Gastrocnemius medialis (tissue), 4 donors: ENCODE measurements around the gene CHD6.

ENCODE experiments used
- POLR2A ChIP-seq, 2 donors: fragments of 450-650 bp; IDR thresholded peaks; one replicate each; pipeline ENCODE4 v1.6.1; 2017; ENCODE audit warnings: antibody characterized with exemption in 2 of 2, mild to moderate bottlenecking in 2 of 2, moderate library complexity in 2 of 2
- TF ChIP-seq, protein P1 (sequence below), 5 experiments: fragments of 450-650 bp in 3 of 5; fragments of 200-600 bp in 2 of 5; sonication (generic) in 2 of 5; IDR thresholded peaks in 4 of 5; conservative IDR thresholded peaks in 1 of 5; 1 replicate in 4 of 5; 2 replicates in 1 of 5; pipeline ENCODE4 v1.5.1; 2016 to 2019; ENCODE audit warnings: antibody characterized with exemption in 5 of 5, mild to moderate bottlenecking in 3 of 5, moderate library complexity in 3 of 5

DNA sequence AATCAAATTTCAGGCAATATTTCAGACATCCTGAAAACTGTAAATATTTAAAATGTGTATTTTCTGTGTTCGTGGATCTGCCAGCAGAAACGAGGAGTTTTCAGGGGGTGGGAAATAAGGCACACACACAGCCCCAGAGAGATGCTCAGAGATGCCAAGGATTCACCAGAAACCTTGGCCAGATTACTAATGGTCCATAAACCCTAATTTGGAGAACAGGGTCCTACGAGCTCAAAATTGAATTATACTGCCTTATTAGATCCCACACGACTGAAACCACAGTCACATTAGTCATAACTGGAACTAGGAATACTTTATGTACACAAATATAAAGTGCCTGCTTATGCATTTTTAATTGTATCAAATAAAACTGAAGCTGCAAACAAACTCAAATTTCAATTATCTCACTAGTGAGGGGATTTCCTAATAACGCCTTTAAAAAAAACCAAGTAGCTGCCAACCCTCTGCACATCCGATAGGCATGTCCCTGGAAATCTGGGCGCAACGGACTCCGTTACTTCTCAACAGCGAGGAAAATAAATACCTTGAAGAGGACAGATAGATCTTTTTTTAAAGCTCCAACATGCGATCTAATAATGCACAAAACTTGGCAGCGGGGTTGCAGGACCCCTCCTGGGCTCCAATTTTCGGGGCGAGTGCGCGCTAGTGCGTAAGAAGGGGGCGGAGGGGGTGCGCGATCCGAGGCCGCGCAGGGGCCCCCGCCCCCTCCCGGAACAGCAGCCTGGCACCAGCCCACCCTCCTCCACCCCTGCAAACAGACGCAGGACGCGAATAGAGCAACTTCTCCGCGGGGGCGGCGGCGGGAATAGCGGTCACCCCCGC lies 897 bp downstream of the CHD6 start:
- TF ChIP-seq, protein P1, sequence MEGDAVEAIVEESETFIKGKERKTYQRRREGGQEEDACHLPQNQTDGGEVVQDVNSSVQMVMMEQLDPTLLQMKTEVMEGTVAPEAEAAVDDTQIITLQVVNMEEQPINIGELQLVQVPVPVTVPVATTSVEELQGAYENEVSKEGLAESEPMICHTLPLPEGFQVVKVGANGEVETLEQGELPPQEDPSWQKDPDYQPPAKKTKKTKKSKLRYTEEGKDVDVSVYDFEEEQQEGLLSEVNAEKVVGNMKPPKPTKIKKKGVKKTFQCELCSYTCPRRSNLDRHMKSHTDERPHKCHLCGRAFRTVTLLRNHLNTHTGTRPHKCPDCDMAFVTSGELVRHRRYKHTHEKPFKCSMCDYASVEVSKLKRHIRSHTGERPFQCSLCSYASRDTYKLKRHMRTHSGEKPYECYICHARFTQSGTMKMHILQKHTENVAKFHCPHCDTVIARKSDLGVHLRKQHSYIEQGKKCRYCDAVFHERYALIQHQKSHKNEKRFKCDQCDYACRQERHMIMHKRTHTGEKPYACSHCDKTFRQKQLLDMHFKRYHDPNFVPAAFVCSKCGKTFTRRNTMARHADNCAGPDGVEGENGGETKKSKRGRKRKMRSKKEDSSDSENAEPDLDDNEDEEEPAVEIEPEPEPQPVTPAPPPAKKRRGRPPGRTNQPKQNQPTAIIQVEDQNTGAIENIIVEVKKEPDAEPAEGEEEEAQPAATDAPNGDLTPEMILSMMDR (IDR thresholded peaks at IDR 0.05 in 4 of 5, conservative IDR thresholded peaks at IDR 0.05 in 1 of 5) = no peak
- TF ChIP-seq POLR2A (IDR thresholded peaks at IDR 0.05) = no peak
